GM12801 (cell line): ENCODE results near the gene MRTFB.

Experiments
- CTCF ChIP-seq: IDR thresholded peaks from one replicate; pipeline ENCODE4 v1.5.1; 2011; ENCODE audit warnings: control low read depth; ENCODE audit not compliant: insufficient read length; ENCODE audit errors: extremely low read depth

The MRTFB gene

GRCh38 chr16:14119799-14120198 is 48.7 kb downstream of the MRTFB start:
- TF ChIP-seq CTCF, result no peak

DNA sequence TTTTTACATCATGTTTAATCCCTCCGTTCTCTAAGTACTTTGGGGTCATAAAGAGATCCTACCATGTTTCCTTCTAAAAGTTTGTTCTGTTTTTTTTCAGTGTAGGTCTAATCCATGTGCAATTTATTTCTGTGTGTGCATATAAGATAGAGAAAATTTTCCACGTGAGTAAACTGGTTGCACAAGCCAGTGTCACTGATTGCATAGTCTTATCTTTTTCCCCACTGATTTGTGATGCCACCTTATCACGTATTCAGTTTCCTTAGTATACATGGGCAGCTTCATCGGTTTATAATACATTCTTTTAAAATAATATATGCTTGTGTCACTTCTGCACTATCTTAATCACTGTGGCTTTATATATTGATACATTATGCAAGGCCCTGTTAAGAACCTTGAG is 49.2 kb downstream of the MRTFB start:
- TF ChIP-seq CTCF, result no peak

- TF ChIP-seq CTCF, result no peak
Measured at GRCh38 chr16:14121142-14121541, 50.0 kb downstream of the MRTFB start.

- no peak for TF ChIP-seq CTCF
Measured at GRCh38 chr16:14121872-14122271, 50.8 kb downstream of the MRTFB start.

- TF ChIP-seq CTCF, result no peak
Measured at GRCh38 chr16:14125000-14125681, 54.0 kb downstream of the MRTFB start.

DNA sequence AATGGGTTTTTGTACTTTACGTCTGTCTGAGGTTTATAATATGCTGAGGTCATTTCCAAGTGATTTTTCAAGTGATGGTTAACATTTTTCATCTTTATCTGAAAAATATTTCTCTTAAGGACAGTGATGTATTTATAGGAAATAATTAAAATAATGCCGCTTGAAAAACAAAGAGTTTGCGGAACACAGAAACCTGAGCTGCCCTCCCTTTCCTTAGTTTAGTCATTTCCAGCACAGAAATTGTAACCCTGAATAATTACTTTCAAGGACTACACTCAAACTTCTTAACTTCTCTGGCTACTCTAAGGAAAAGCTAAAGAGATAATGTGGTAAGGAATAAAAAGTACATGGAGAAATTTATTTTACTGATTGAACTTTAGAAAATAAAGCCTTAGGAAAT is 54.6 kb downstream of the MRTFB start:
- no peak for TF ChIP-seq CTCF

DNA sequence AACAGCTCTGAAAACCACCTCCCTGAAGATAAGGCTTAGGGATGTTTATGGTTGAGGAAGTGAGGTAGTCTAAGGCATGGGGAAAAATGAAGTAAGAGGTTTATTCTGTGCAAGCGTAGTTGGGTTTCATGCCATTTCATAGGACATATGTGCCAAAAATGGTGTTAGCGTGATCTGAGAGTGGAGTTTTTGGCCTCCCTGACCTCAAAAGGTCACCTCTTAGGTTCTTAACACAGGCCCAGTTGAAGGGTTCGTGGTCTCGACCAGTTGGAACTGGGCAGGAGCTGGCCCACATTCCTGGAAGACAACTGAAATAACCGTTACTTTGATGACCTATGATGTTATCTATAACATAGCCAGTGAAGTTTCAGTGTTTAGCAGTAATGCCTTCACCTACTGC is 57.0 kb downstream of the MRTFB start:
- no peak for TF ChIP-seq CTCF
